Muscle layer of colon (tissue), 2 donors: ENCODE measurements around the gene RASGRF1.

Experiments used
- H3K27ac ChIP-seq: one replicate; pipeline ENCODE4 v1.7.0; 2013; ENCODE audit warnings: low read depth, mild to moderate bottlenecking, low read length, moderate library complexity
- H3K27me3 ChIP-seq, 2 donors: one replicate each; pipeline ENCODE4 v1.7.0; 2013; ENCODE audit warnings: low read length in 2 of 2, mild to moderate bottlenecking in 2 of 2; ENCODE audit not compliant: insufficient read depth in 2 of 2, control insufficient read depth in 1 of 2
- H3K36me3 ChIP-seq: one replicate; pipeline ENCODE4 v1.7.0; 2013; ENCODE audit warnings: mild to moderate bottlenecking, low read length; ENCODE audit not compliant: insufficient read depth
- H3K4me1 ChIP-seq: one replicate; pipeline ENCODE4 v1.7.0; 2013; ENCODE audit warnings: mild to moderate bottlenecking, low read length; ENCODE audit not compliant: insufficient read depth
- H3K4me3 ChIP-seq, 2 donors: one replicate each; pipeline ENCODE4 v1.7.0; 2013; ENCODE audit warnings: low read length in 2 of 2, low read depth in 1 of 2, mild to moderate bottlenecking in 1 of 2, moderate library complexity in 1 of 2
- H3K9ac ChIP-seq: one replicate; pipeline ENCODE4 v1.7.0; 2013; ENCODE audit warnings: low read length
- H3K9me3 ChIP-seq: one replicate; pipeline ENCODE4 v1.7.0; 2013; ENCODE audit warnings: mild to moderate bottlenecking, low read length
- donor health status: abdominal sarcoma.
- donor health status: Adenocarcinoma of cecum.

The RASGRF1 gene

DNA sequence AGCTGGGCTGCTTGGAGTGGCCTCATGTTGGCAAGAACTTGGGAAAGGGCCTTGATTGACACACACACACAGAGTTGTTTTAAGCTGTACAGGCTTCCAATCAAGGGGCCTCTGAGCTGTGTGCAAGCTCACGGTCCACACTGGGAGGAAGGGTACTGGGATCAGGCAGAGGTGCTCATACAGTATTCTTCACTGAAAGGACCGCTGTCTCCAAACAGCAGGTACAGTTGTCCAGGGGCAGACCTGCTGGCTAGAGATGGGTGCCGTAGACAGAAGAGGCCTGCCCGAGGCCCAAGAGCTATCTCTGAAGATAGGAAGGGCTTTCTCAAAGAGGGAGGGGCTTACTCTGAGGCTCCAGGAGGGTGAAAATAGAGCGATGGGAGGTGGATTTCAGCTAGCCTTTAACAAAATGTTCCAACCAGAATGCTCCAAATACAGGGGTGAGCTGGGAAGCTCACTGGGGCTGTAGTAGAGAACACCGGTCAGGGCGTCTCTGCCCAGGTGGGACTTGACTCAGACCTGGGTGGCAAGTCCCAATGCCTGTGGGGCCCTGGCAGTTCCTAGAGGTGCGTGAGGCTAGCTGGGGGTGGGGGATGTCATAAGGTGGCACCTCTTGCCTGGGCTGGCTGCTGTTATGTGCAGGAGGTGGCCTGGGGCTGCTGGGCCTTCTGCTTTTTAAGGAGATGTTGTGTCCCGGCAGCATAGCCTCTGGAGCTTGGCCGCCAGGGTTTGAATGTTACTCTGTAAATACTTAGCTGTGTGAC, 42.7 kb downstream of the RASGRF1 start:
- Histone ChIP-seq H3K36me3 (no peaks in the 10 kb centered on the region), H3K27me3 (no peaks in the 10 kb centered on the region), H3K27ac (no peak overlapping the region), H3K4me1 (no peaks in the 10 kb centered on the region), H3K4me3 (no peak overlapping the region), H3K9ac (no peak overlapping the region), H3K9me3 (peaks cover 3% of the 10 kb centered on the region)

DNA sequence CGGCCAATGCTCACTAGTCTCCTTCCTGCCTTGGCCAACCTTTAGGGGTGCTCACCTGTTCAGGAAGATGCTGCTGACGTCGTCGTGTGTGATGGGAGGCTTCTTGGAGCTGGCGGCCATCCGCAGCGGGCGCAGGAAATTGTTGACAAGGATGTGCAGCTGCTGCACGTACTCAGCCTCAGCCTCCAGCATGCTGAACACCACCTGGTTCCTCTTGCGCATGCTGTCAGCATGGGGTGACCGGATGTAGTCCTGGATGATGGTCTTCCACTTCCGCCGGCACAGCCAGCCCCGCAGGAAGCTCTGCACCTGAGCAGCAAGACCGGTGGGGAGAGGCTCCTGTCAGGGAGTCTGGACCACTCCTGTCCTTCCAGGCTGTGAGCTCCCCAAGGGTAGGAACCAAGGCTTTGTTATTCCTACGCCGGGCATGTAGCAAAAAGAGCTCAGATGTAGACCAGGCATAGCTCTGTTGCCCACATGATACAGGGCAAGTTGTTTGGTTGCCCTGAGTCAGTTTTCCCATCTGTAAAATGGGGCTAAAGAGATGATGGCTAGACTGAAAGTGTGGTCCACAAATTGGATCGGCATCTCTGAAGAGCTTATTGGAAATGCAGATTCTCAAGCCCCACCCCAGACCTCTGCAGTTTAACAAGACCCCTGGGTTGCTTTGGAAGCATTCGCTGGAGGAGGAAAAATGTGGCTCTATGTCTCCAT, 43.7 kb downstream of the RASGRF1 start:
- Histone ChIP-seq H3K36me3 (no peaks in the 10 kb centered on the region), H3K9ac (no peak overlapping the region), H3K4me3 (no peak overlapping the region), H3K9me3 (peaks cover 6% of the 10 kb centered on the region), H3K4me1 (no peaks in the 10 kb centered on the region), H3K27me3 (no peaks in the 10 kb centered on the region), H3K27ac (no peak overlapping the region)

DNA sequence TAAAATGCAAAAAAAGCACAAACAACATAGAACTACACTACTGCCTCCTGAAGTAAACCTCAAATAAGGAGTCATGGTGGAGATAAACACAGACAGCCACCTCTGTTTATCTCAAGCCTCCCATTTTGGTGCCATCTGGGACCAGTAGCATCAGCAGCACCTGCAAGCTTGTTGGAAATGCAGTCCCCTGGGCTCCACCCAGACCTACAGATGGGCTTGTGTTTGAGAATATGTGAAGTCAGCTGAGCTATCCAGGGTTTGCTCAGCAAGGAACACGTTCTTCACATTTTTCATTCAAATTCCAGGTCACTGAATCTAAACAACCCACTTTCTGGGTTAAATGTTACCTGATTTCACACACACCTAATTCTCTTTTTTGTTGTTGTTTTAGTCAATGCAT, 45.5 kb downstream of the RASGRF1 start:
- no peak overlapping the region for H3K27ac ChIP-seq

DNA sequence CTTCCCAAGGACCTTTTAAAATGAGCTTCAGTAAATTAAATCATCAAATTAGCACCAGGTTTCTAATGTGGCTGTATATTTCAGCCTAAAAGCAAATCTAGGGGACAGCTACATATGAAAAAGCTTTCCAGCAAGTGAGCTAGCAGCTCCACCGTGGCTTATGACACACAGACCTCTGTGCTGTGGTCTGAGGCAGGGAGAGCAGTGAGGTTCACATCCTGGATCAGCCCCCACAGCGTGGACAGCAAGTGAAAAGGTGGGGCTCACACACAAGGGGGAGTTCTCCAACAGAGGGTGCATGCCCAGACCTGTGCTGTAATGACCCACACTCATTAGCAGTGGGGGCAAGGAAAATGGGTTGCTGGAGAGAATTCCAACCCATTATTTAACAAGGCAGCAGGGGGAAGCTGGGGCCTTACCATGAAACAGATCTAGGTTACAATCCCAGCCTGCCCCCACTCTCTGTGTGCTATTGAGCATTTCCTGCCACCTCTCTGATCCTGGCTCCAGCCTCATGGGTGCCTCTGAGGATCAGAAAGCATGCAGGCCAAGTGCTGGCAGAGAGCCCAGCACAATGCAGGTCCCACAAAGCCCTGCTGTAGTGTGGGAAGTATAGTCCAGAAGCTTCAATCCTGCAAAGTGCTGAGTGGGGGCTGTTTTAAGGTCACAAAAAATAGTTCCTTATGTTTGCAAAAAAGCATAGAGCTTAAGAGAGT, 48.2 kb downstream of the RASGRF1 start:
- Histone ChIP-seq H3K27me3 (no peaks in the 10 kb centered on the region), H3K36me3 (no peaks in the 10 kb centered on the region), H3K9ac (no peak overlapping the region), H3K27ac (no peak overlapping the region), H3K4me1 (no peaks in the 10 kb centered on the region), H3K9me3 (peaks cover 6% of the 10 kb centered on the region), H3K4me3 (no peak overlapping the region)

More for the DNA sequence above, 45.5 kb downstream of the RASGRF1 start:
- Histone ChIP-seq H3K27me3 (no peaks in the 10 kb centered on the region), H3K9me3 (peaks cover 6% of the 10 kb centered on the region), H3K9ac (no peak overlapping the region), H3K4me1 (no peaks in the 10 kb centered on the region), H3K4me3 (no peak overlapping the region), H3K36me3 (no peaks in the 10 kb centered on the region)

DNA sequence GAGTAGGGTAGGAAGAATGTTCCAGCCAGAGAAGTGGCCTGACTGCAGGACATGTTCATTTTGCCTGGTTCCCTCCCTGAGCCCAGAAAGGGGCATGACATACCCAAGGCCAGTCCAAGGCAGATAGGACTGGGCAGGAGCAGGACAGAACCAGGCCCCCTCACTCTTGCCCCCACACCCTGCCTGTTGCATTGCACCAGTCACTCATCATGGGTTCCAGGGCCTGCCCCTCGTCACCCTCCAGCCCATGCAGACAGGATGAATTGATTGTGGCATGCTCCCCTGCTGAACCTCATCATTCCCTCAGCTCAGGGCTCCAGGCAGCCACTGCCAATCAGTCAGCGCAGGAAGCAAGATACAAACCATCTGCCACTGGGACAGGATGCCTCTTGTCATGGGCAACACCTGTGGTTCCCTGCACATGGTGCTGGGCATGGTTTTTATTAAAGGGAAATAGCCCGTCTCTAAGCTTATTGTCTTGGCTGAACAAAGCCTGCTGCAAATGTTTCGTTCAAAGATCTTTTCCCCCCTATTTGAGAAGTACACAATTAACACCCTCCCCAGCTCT, 48.9 kb downstream of the RASGRF1 start:
- H3K4me3 ChIP-seq, result no peak overlapping the region
- H3K9ac ChIP-seq, result no peak overlapping the region
- no peaks in the 10 kb centered on the region for H3K27me3 ChIP-seq
- no peaks in the 10 kb centered on the region for H3K36me3 ChIP-seq
- H3K9me3 ChIP-seq, result peaks cover 6% of the 10 kb centered on the region
- H3K4me1 ChIP-seq, result no peaks in the 10 kb centered on the region
- no peak overlapping the region for H3K27ac ChIP-seq

DNA sequence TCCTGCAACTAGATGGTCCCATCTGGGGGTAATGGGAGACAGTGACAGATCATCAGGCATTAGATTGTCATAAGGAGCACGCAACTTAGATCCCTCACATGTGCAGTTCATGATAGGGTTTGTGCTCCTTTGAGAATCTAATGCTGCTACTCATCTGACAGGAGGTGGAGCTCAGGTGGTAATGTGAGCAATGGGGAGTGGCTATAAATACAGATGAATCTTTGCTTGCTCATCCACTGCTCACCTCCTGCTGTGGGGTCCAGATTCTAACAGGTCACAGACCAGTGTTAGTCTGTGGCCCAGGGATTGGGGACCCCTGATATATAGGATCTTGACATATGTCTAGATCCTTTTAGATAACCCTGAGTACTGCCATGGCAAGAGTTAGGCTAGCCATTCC, 52.7 kb downstream of the RASGRF1 start:
- Histone ChIP-seq H3K27me3 (no peaks in the 10 kb centered on the region), H3K9me3 (peaks cover 3% of the 10 kb centered on the region), H3K36me3 (no peaks in the 10 kb centered on the region), H3K9ac (no peak overlapping the region), H3K4me3 (no peak overlapping the region), H3K27ac (no peak overlapping the region), H3K4me1 (no peaks in the 10 kb centered on the region)

DNA sequence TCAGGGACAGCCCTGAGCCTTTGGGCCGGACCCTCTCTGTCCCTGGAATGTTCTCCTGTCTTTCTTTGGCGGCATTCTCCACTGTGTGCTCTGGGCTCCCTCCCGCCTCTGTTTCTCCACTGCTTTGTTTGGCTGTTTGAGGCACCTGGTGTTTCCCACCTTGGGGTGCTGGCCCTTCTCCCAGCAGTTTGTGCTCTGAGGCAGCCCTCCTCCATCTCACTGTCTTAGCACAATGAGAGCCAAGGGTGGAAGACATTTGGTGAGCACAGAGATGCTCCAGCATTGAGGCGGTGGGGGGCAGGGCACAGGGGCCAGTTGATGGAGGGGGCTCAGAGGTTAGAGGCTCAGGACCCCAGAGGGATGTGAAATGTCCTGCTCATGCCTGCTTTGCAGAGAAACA, 54.3 kb downstream of the RASGRF1 start:
- H3K36me3 ChIP-seq, result no peaks in the 10 kb centered on the region
- no peaks in the 10 kb centered on the region for H3K4me1 ChIP-seq
- H3K9ac ChIP-seq, result no peak overlapping the region
- no peaks in the 10 kb centered on the region for H3K27me3 ChIP-seq
- H3K27ac ChIP-seq, result no peak overlapping the region
- no peak overlapping the region for H3K4me3 ChIP-seq
- H3K9me3 ChIP-seq, result no peaks in the 10 kb centered on the region

DNA sequence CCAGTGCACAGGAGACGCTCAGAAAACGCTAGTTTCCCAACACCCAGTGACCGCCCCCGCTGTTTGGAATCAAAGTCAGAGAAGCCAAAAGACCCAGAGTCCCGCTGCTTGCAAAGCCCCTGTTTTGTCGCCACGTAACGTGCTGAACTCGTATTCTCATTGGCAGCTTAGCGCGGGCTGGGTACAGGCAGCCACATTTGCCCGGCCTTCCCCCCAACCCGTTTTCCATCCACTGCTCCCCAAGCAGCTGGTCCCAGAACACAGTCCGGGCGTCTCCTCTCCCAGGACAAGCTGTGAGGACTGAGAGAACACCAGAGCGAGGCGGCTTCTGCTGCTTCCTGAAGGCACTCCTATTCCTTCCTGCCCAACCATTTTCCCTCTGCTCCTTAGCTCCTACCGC, 54.8 kb downstream of the RASGRF1 start:
- Histone ChIP-seq H3K4me1 (no peaks in the 10 kb centered on the region), H3K9me3 (no peaks in the 10 kb centered on the region), H3K27ac (no peak overlapping the region), H3K9ac (no peak overlapping the region), H3K4me3 (no peak overlapping the region), H3K36me3 (no peaks in the 10 kb centered on the region), H3K27me3 (no peaks in the 10 kb centered on the region)

DNA sequence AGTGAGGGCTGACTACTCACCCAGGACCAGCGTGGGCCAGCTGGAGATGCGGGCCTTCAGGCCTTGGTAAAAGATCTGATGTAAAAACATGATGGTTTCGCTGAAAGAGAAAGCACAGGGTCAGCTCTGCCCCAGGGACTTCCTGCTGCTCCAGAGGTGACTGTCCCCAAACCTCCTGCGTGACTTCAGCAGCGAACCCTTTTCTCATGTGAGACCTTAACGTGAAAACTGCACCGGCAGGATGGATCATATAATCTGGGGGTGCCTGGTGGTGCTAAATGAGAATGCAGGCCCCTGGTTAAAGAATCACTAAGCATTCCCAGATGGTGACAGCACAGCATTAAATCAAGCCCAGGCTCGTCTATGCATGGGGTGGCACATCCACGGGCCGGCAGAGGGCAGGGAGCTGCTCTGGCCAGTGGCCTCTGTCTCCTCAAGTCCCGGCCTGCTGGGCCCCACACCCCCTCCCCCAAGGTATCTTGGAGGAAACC, 55.4 kb downstream of the RASGRF1 start:
- H3K9ac ChIP-seq, result no peak overlapping the region
- H3K4me1 ChIP-seq, result no peaks in the 10 kb centered on the region
- no peak overlapping the region for H3K27ac ChIP-seq
- H3K36me3 ChIP-seq, result no peaks in the 10 kb centered on the region
- H3K4me3 ChIP-seq, result no peak overlapping the region
- no peaks in the 10 kb centered on the region for H3K27me3 ChIP-seq
- H3K9me3 ChIP-seq, result no peaks in the 10 kb centered on the region

DNA sequence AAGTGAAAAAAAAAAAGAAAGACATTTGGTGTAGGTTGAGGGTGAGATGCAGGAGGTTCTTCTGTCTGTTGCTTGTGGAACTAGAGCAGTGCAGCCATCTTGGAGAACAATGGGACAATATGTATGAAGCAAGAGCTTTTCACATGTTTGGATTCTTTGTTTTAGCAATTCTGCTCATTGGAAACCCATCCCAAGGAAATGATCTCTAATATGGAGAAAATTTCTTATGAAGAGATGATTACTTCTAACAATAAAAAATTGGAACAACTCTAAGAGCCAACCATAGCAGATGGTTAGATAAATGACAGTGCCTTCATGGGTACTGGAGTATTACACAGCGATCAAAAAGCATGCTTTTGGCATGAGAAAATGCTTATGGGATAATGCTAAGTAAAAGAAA, 56.3 kb downstream of the RASGRF1 start:
- no peak overlapping the region for H3K27ac ChIP-seq
- no peaks in the 10 kb centered on the region for H3K9me3 ChIP-seq
- H3K27me3 ChIP-seq, result no peaks in the 10 kb centered on the region
- H3K36me3 ChIP-seq, result no peaks in the 10 kb centered on the region
- H3K4me1 ChIP-seq, result no peaks in the 10 kb centered on the region
- H3K4me3 ChIP-seq, result no peak overlapping the region
- H3K9ac ChIP-seq, result no peak overlapping the region

DNA sequence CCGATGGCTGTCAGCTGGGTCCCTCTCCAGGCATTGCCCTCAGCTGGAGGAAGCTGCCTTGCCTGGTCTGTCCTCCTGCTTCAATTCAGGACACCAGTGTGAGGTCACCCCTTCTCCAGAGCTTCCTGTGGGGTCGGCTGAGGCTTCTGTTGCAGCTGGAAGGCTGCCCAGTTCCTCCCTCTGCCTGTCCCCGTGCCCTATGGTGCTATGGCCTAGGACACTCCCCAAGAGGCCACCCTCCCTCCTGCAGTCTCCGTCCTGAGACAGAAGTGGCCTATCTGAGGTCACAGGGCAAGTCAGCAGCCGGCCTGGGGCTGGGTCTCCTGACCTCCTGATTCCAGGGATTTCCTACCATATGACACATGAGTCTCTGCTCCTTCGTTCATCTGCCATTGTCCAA, 57.9 kb downstream of the RASGRF1 start:
- Histone ChIP-seq H3K9me3 (no peaks in the 10 kb centered on the region), H3K9ac (no peak overlapping the region), H3K27me3 (no peaks in the 10 kb centered on the region), H3K36me3 (no peaks in the 10 kb centered on the region), H3K4me3 (no peak overlapping the region), H3K27ac (no peak overlapping the region), H3K4me1 (no peaks in the 10 kb centered on the region)
